Measurements from ENCODE around the gene GAL3ST3.

The GAL3ST3 gene

GRCh38 chr11:66051766-66052663 is 3.1 kb upstream of the GAL3ST3 start, which contains the start of gene SF3B2:
Gene SF3B2 (plus strand): TSS chr11:66052364. CDS start chr11:66052385, 21 bp downstream.
- POLR2A ChIA-PET, result interaction anchor here (0.6 to 4.9 kb wide), 22 partner anchors 8 to 337 kb away, joined by 3 to 34 read pairs (median 4); partner anchors contain the start of genes BANF1, CCDC85B, EIF1AD and FIBP
- CTCF ChIA-PET, result interaction anchor here (1.0 to 4.6 kb wide), 3 partner anchors 16 to 221 kb away, joined by 3 to 24 read pairs (median 3); no protein-coding TSS in a partner anchor
- peak; percentile 96 for DNase-seq (ENCODE audit: extremely low spot score)
- TF ChIP-seq HDGF (IDR thresholded peaks at IDR 0.05; ENCODE audit: borderline replicate concordance) (0 out of 2 replicates have a peak, but pooled peaks have one; percentile 98), LEF1 (IDR thresholded peaks at IDR 0.05; ENCODE audit: borderline replicate concordance) (no peak), ELF4 (IDR thresholded peaks at IDR 0.05) (peak; percentile 96)

GRCh38 chr11:66051371-66051765 is 2.4 kb upstream of the GAL3ST3 start:
- no peak for DNase-seq (ENCODE audit: extremely low spot score)
- ChIA-PET CTCF (interaction anchor here (1.0 to 4.6 kb wide), 3 partner anchors 13 to 220 kb away, joined by 3 to 24 read pairs (median 3); no protein-coding TSS in a partner anchor), POLR2A (interaction anchor here (1.0 to 4.9 kb wide), 9 partner anchors 10 to 248 kb away, joined by 3 to 34 read pairs (median 5); partner anchors contain the start of gene CCDC85B)
- TF ChIP-seq BHLHE40 (IDR thresholded peaks at IDR 0.05; ENCODE audit: borderline replicate concordance), result no peak
- no peak for TF ChIP-seq CTBP1 (IDR thresholded peaks at IDR 0.05; ENCODE audit: borderline replicate concordance)
- TF ChIP-seq LEF1 (IDR thresholded peaks at IDR 0.05; ENCODE audit: borderline replicate concordance), result no peak
- no peak for TF ChIP-seq FOXM1 (IDR thresholded peaks at IDR 0.05; ENCODE audit: borderline replicate concordance)
- no peak for TF ChIP-seq PKNOX1 (IDR thresholded peaks at IDR 0.05)
- TF ChIP-seq ELF4 (IDR thresholded peaks at IDR 0.05), result no peak
- no peak for TF ChIP-seq ARNT (IDR thresholded peaks at IDR 0.05)
- no peak for TF ChIP-seq FOXK2 (IDR thresholded peaks at IDR 0.05)
- TF ChIP-seq NFRKB (IDR thresholded peaks at IDR 0.05), result no peak
- TF ChIP-seq FOXA1 (IDR thresholded peaks at IDR 0.05), result no peak
- TF ChIP-seq ZNF384 (IDR thresholded peaks at IDR 0.05), result no peak
- TF ChIP-seq L3MBTL2 (conservative IDR thresholded peaks at IDR 0.05), result no peak
- no peak for TF ChIP-seq TARDBP (IDR thresholded peaks at IDR 0.05)
- no peak for TF ChIP-seq SUZ12 (IDR thresholded peaks at IDR 0.05)
- no peak for TF ChIP-seq HDGF (IDR thresholded peaks at IDR 0.05; ENCODE audit: borderline replicate concordance)
- no peak for TF ChIP-seq SP1 (IDR thresholded peaks at IDR 0.05)

DNA sequence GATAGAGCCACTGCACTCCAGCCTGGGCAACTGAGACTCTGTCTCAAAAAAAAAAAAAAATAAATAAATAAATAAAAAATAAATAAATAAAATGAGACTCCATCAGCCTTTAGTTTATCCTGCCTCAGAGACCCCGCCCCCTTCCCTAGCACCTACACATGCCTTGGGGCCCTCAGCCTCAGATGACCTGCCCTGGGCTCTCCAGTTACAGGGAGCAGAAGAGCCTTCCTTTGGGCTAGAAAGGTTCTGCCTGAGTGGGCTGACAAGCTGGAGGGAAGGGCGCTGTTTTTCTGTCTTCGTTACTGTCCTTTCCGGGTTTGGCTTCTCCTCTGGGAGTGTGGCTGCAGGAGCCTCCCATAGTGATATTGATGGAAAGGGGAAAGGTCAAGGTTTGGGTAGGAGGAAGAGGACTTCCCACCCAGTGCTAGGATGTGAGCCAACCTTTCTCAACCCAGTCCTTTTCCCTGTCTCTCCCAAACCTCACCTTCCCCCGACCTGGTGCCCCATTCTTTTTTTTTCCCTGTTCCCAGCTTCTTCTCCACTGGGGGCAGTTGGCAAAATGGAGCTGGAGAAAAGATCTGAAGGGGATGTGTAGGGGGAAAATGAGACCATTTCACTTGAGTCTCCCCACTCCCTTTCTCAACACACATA is 1.7 kb upstream of the GAL3ST3 start:
- CTCF ChIA-PET, result interaction anchor here (0.6 to 4.6 kb wide), 3 partner anchors 13 to 29 kb away, joined by 3 to 24 read pairs (median 4); no protein-coding TSS in a partner anchor
- TF ChIP-seq FOXM1 (IDR thresholded peaks at IDR 0.05; ENCODE audit: borderline replicate concordance) (no peak), PKNOX1 (IDR thresholded peaks at IDR 0.05) (no peak), NFRKB (IDR thresholded peaks at IDR 0.05) (no peak), ELF4 (IDR thresholded peaks at IDR 0.05) (no peak), FOXK2 (IDR thresholded peaks at IDR 0.05) (no peak), L3MBTL2 (conservative IDR thresholded peaks at IDR 0.05) (no peak), TARDBP (IDR thresholded peaks at IDR 0.05) (no peak), BHLHE40 (IDR thresholded peaks at IDR 0.05; ENCODE audit: borderline replicate concordance) (no peak), ZNF384 (IDR thresholded peaks at IDR 0.05) (no peak), SP1 (IDR thresholded peaks at IDR 0.05) (no peak), SUZ12 (IDR thresholded peaks at IDR 0.05) (no peak), LEF1 (IDR thresholded peaks at IDR 0.05; ENCODE audit: borderline replicate concordance) (no peak), ARNT (IDR thresholded peaks at IDR 0.05) (no peak), FOXA1 (IDR thresholded peaks at IDR 0.05) (no peak), CTBP1 (IDR thresholded peaks at IDR 0.05; ENCODE audit: borderline replicate concordance) (no peak), HDGF (IDR thresholded peaks at IDR 0.05; ENCODE audit: borderline replicate concordance) (no peak)
- no peak for DNase-seq (ENCODE audit: extremely low spot score)
- POLR2A ChIA-PET, result interaction anchor here (4.9 kb wide), 1 partner anchor 18 kb away, joined by 34 read pairs; no protein-coding TSS in a partner anchor

GRCh38 chr11:66047541-66048365 is 1.2 kb downstream of the GAL3ST3 start:
- ChIA-PET CTCF (interaction anchor here (1.6 kb wide), 1 partner anchor 25 kb away, joined by 5 read pairs; no protein-coding TSS in a partner anchor), POLR2A (no interaction called here)
- no peak for DNase-seq (ENCODE audit: extremely low spot score)

DNA sequence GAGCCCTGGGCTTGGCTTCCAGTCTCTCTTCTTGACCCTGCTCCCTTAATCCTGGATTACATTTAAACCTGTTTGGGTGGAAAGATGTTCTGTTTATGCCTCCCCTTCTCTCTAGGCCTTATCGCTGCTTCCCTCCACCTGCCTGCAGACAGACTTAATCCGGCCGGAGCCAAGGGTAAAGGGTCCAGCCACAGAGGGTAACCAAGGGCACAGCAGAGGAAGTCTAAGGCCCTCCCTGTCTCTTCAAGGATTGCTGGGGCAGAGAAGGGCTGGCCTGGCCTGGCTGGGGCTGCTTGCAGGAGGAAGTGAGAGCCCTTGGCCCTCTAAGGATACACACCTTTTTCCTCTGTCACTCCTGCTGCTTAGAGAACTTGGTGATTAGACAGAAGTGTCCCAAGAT is 2.1 kb downstream of the GAL3ST3 start:
- ChIA-PET CTCF (interaction anchor here (1.6 to 2.2 kb wide), 2 partner anchors 24 kb away, joined by 5 to 11 read pairs; no protein-coding TSS in a partner anchor), POLR2A (no interaction called here)
- no peak for DNase-seq (ENCODE audit: extremely low spot score)
- TF ChIP-seq ELF4 (IDR thresholded peaks at IDR 0.05), result no peak
- TF ChIP-seq LEF1 (IDR thresholded peaks at IDR 0.05; ENCODE audit: borderline replicate concordance), result no peak
- no peak for TF ChIP-seq BHLHE40 (IDR thresholded peaks at IDR 0.05; ENCODE audit: borderline replicate concordance)
- no peak for TF ChIP-seq FOXK2 (IDR thresholded peaks at IDR 0.05)
- TF ChIP-seq HDGF (IDR thresholded peaks at IDR 0.05; ENCODE audit: borderline replicate concordance), result no peak
- TF ChIP-seq NFRKB (IDR thresholded peaks at IDR 0.05), result no peak
- TF ChIP-seq SP1 (IDR thresholded peaks at IDR 0.05), result no peak
- TF ChIP-seq FOXM1 (IDR thresholded peaks at IDR 0.05; ENCODE audit: borderline replicate concordance), result no peak
- no peak for TF ChIP-seq TARDBP (IDR thresholded peaks at IDR 0.05)

More at GRCh38 chr11:66047541-66048365, 1.2 kb downstream of the GAL3ST3 start:
- TF ChIP-seq LEF1 (IDR thresholded peaks at IDR 0.05; ENCODE audit: borderline replicate concordance), result no peak
- no peak for TF ChIP-seq HDGF (IDR thresholded peaks at IDR 0.05; ENCODE audit: borderline replicate concordance)
- no peak for TF ChIP-seq FOXM1 (IDR thresholded peaks at IDR 0.05; ENCODE audit: borderline replicate concordance)
- no peak for TF ChIP-seq FOXA1 (IDR thresholded peaks at IDR 0.05)
- no peak for TF ChIP-seq BHLHE40 (IDR thresholded peaks at IDR 0.05; ENCODE audit: borderline replicate concordance)
- no peak for TF ChIP-seq ARNT (IDR thresholded peaks at IDR 0.05)
- TF ChIP-seq SUZ12 (IDR thresholded peaks at IDR 0.05), result no peak
- TF ChIP-seq ELF4 (IDR thresholded peaks at IDR 0.05), result no peak
- no peak for TF ChIP-seq ZNF384 (IDR thresholded peaks at IDR 0.05)
- no peak for TF ChIP-seq TARDBP (IDR thresholded peaks at IDR 0.05)
- no peak for TF ChIP-seq CTBP1 (IDR thresholded peaks at IDR 0.05; ENCODE audit: borderline replicate concordance)
- no peak for TF ChIP-seq FOXK2 (IDR thresholded peaks at IDR 0.05)
- TF ChIP-seq SP1 (IDR thresholded peaks at IDR 0.05), result no peak
- no peak for TF ChIP-seq NFRKB (IDR thresholded peaks at IDR 0.05)
